MCF 10A (cell line): ENCODE data around the gene CAMKMT. TPM values are rescaled to one million over a fixed set of nuclear protein-coding genes. Genes with fewer than 3 reads are reported as not detected.

Experiments
- BruUV-seq: library from RNA; stranded (reverse); fragments of 400-500 nt; replicated peaks from 2 replicates; lab custom pipeline; 2021; lab: Mats Ljungman, UMichigan
- CTCF ChIA-PET: fragments of 300-600 bp; sonication (Branson Sonifier 250); formaldehyde crosslinking; extraction: SDS; loops from one replicate; lab custom pipeline; 2021; ENCODE audit warnings: antibody characterized with exemption, inconsistent platforms; lab: Yijun Ruan, JAX
- POLR2A ChIA-PET: fragments of 300-600, 350-650 bp; sonication (Branson Sonifier 250); formaldehyde crosslinking; extraction: SDS; loops from one replicate; lab custom pipeline; 2020; ENCODE audit warnings: antibody characterized with exemption, inconsistent platforms; lab: Yijun Ruan, JAX
- DNase-seq: peaks from one replicate; pipeline ENCODE4 v3.0.0-alpha.2; 2018; ENCODE audit not compliant: unreplicated experiment
- H3K27ac Mint-ChIP-seq: one replicate; pipeline ENCODE4 v1.8.0; 2022; ENCODE audit warnings: mild to moderate bottlenecking, low read depth, mixed read lengths; ENCODE audit not compliant: unreplicated experiment
- H3K27me3 Mint-ChIP-seq: one replicate; pipeline ENCODE4 v1.8.0; 2022; ENCODE audit warnings: mixed read lengths; ENCODE audit not compliant: insufficient read depth, unreplicated experiment
- H3K36me3 Mint-ChIP-seq: one replicate; pipeline ENCODE4 v1.8.0; 2022; ENCODE audit warnings: mild to moderate bottlenecking, moderate library complexity, mixed read lengths; ENCODE audit not compliant: insufficient read depth, unreplicated experiment
- H3K4me1 Mint-ChIP-seq: one replicate; pipeline ENCODE4 v1.8.0; 2022; ENCODE audit warnings: mixed read lengths; ENCODE audit not compliant: insufficient read depth, unreplicated experiment
- H3K4me3 Mint-ChIP-seq: one replicate; pipeline ENCODE4 v1.8.0; 2022; ENCODE audit warnings: mild to moderate bottlenecking, moderate library complexity, mixed read lengths; ENCODE audit not compliant: unreplicated experiment
- H3K9me3 Mint-ChIP-seq: one replicate; pipeline ENCODE4 v1.8.0; 2022; ENCODE audit warnings: mixed read lengths; ENCODE audit not compliant: unreplicated experiment
- CTCF ChIP-seq: fragments of 200-600 bp; IDR thresholded peaks from one replicate; pipeline ENCODE4 v1.8.0; 2022; ENCODE audit warnings: antibody characterized with exemption, mild to moderate bottlenecking; ENCODE audit not compliant: unreplicated experiment
- intact Hi-C: fragments of 100-400 bp; cut with micrococcal nuclease; formaldehyde crosslinking; loops from 2 replicates; pipeline ENCODE4 v1.14.1; 2022
- total RNA-seq: library from RNA; stranded (reverse); gene quantifications from 2 replicates; pipeline ENCODE4 v1.2.3, GENCODE V29; 2022

The CAMKMT gene
- total RNA-seq, 1 experiment from 2014 or later: 9.9 TPM

- Mint-ChIP-seq H3K27me3 (peaks cover 36% of the 10 kb centered on the region), H3K9me3 (no peaks in the 10 kb centered on the region), H3K4me1 (no peaks in the 10 kb centered on the region), H3K36me3 (no peaks in the 10 kb centered on the region), H3K4me3 (no peak overlapping the region), H3K27ac (no peak overlapping the region)
- intact Hi-C loops: no loop called here
- no peak for DNase-seq
- no TSS peak for BruUV-seq
- ChIA-PET POLR2A (no interaction called here), CTCF (no interaction called here)
- TF ChIP-seq CTCF: no peak
These were observed 455.5 kb downstream of the CAMKMT start for GRCh38 chr2:44817256-44817655.

GRCh38 chr2:44817673-44818335 is 456.1 kb downstream of the CAMKMT start:
- intact Hi-C loops: no loop called here
- BruUV-seq: no TSS peak
- CTCF ChIA-PET: no interaction called here
- TF ChIP-seq CTCF: no peak
- H3K36me3 Mint-ChIP-seq: no peaks in the 10 kb centered on the region
- DNase-seq: no peak
- H3K4me1 Mint-ChIP-seq: no peaks in the 10 kb centered on the region
- H3K9me3 Mint-ChIP-seq: no peaks in the 10 kb centered on the region
- POLR2A ChIA-PET: no interaction called here
- no peak overlapping the region for H3K27ac Mint-ChIP-seq
- peaks cover 30% of the 10 kb centered on the region for H3K27me3 Mint-ChIP-seq
- no peak overlapping the region for H3K4me3 Mint-ChIP-seq

GRCh38 chr2:44819061-44819460 is 457.3 kb downstream of the CAMKMT start:
- no peak for TF ChIP-seq CTCF
- Mint-ChIP-seq H3K27ac (no peak overlapping the region), H3K4me1 (no peaks in the 10 kb centered on the region), H3K36me3 (no peaks in the 10 kb centered on the region), H3K9me3 (no peaks in the 10 kb centered on the region), H3K27me3 (peaks cover 18% of the 10 kb centered on the region), H3K4me3 (no peak overlapping the region)
- no peak for DNase-seq
- CTCF ChIA-PET: no interaction called here
- intact Hi-C loops: no loop called here
- POLR2A ChIA-PET: no interaction called here
- BruUV-seq: no TSS peak

- no peak overlapping the region for H3K27ac Mint-ChIP-seq
- intact Hi-C loops: no loop called here
- no TSS peak for BruUV-seq
- no peak overlapping the region for H3K4me3 Mint-ChIP-seq
- ChIA-PET POLR2A (no interaction called here), CTCF (no interaction called here)
- no peak for DNase-seq
- no peak for TF ChIP-seq CTCF
- H3K27me3 Mint-ChIP-seq: no peaks in the 10 kb centered on the region
- no peaks in the 10 kb centered on the region for H3K36me3 Mint-ChIP-seq
- H3K4me1 Mint-ChIP-seq: no peaks in the 10 kb centered on the region
- no peaks in the 10 kb centered on the region for H3K9me3 Mint-ChIP-seq
These were observed 459.8 kb downstream of the CAMKMT start for GRCh38 chr2:44821500-44821899.
